IMR-90 (cell line): ENCODE measurements around the gene NPIPA5.
"Not testable (repeated sequence)": the region's sequence is repeated elsewhere in the genome, so short reads cannot be mapped to it uniquely, and the experiment has no call there.

Source experiments
- BHLHE40 ChIP-seq: fragments of 150-350 bp; IDR thresholded peaks from 2 replicates; pipeline ENCODE4 v1.6.1; 2016; ENCODE audit warnings: mild to moderate bottlenecking, low read depth, low read length
- CEBPB ChIP-seq: IDR thresholded peaks from 2 replicates; pipeline ENCODE4 v1.6.1; 2012; ENCODE audit warnings: low read depth, low read length, improper control_type of control experiment
- CTCF ChIP-seq: conservative IDR thresholded peaks from 2 replicates; pipeline ENCODE4 v1.5.1; 2012; ENCODE audit warnings: mild to moderate bottlenecking, low read depth, low read length, improper control_type of control experiment
- POLR2A ChIP-seq: IDR thresholded peaks from 2 replicates; pipeline ENCODE4 v1.6.1; 2012; ENCODE audit warnings: mild to moderate bottlenecking, low read depth, low read length
- RAD21 ChIP-seq: IDR thresholded peaks from 2 replicates; pipeline ENCODE4 v1.6.1; 2012; ENCODE audit warnings: low read length, improper control_type of control experiment
- RFX5 ChIP-seq: IDR thresholded peaks from 2 replicates; pipeline ENCODE4 v1.8.0; 2012; ENCODE audit warnings: low read depth, mild to moderate bottlenecking, low read length, moderate library complexity
- USF2 ChIP-seq: fragments of 150-350 bp; IDR thresholded peaks from 2 replicates; pipeline ENCODE4 v1.6.1; 2017; ENCODE audit warnings: mild to moderate bottlenecking, antibody characterized with exemption, low read length, low read depth

- TF ChIP-seq CTCF, BHLHE40, POLR2A, RFX5, CEBPB, USF2, RAD21: not testable (repeated sequence)
These were observed 10.0 kb upstream of the NPIPA5 start for GRCh38 chr16:15388060-15388459.
